Myocyte (in vitro differentiated cells): ENCODE results near the gene FARP1. TPM values are rescaled to one million over a fixed set of nuclear protein-coding genes. Genes with fewer than 3 reads are reported as not detected.

Experiments used
- DNase-seq: peaks from one replicate; pipeline ENCODE4 v3.0.0-alpha.2; 2012; ENCODE audit warnings: low read depth
- total RNA-seq: library from RNA; depleted of rRNA; stranded (reverse); fragments of >200 nt; gene quantifications from 2 replicates; pipeline ENCODE4 v1.2.3, GENCODE V29; 2014

FARP1 gene
- total RNA-seq, 1 donor from 2014 or later = 18.5 TPM

DNA sequence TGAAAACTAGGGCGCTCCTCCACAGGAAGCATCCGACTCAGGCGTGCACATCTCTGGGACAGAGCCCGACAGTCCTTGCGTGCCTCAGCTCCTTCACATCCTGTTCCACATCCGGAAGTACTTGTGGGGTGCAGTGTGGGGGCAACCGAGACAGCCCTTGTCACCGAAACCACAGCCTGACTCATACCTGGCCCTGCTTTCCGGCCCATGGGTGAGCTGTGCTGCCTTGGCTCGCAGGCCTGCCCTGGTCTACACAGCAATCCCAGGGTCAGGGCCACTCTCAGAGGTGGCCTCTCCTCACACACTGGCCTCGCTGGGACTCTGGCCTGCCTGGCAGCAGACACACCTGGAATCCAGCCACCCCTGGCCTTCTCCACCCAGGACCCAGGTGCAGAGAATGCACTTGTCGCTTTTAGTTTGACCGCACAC is 333.7 kb downstream of the FARP1 start:
- DNase-seq = peak; percentile 60

- DNase-seq = peak; percentile 78
These were observed 335.6 kb downstream of the FARP1 start for GRCh38 chr13:98478189-98479129.

DNA sequence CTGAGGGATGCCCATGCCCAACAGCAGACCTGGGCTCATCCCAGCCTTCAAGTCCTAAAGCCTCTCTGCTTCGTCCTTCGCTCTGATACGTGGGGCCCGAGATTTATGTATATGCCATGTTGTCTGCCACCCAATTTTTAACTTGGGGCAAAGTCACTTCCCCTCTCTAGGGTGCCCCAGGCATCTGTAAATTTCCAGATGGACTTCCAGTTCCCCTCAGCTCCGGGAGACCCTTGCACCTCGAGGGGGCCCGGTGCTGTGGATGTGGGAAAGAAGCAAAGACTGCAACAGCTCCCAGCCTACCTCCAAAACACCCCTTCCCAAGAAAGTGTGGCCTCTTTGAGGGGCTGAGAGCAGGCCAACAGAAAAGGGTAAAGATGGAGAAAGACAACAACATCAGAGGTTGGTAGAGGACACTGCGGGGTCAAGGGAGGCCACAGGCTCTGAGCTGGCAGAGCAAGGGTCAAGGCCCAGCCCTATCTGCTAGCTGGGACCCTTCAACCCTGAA is 336.7 kb downstream of the FARP1 start:
- no peak for DNase-seq

DNA sequence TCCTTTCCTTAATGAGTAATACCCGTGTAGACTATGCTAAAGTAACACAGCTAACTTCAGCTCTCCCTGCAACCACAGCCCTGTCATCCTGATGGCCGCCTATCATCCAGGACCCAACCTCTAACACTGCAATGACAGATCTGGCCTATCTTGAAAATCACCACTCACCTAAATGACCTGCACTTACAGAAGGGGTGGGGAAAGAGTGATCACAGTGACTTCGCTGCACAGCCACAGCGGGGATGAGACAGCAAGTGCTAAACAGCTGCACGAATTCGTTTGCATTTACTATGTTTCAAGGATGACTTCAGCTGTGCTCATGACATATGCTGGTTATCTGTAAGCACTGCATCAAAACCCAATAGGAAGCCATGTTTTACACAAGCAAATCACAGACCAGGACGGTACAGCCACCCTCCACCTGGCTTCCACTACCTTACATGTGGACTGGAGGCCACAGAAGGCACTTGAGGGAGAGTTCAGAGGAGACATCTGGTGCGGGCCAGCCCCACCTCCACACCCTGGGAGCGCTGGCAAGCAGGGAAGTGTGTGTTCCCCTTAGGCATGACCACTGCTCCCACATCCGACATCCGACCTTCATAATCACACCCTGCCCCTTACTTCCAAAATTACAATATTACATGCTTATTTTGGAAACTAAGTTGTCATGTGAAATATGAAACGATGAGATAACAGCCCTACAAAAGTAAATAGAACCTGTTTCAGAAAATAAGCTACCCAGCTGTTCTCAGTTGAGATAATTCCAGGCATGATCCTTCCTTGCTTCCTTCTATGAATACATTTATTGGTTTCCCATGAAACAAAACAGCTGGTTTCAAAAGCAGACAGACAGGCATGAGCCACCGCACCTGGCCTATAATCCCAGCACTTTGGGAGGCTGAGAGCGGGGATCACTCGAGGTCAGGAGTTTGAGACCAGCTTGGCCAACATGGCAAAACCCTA is 338.3 kb downstream of the FARP1 start:
- peak; percentile 90 for DNase-seq

GRCh38 chr13:98482476-98483444 is 339.9 kb downstream of the FARP1 start:
- peak; percentile 96 for DNase-seq

DNA sequence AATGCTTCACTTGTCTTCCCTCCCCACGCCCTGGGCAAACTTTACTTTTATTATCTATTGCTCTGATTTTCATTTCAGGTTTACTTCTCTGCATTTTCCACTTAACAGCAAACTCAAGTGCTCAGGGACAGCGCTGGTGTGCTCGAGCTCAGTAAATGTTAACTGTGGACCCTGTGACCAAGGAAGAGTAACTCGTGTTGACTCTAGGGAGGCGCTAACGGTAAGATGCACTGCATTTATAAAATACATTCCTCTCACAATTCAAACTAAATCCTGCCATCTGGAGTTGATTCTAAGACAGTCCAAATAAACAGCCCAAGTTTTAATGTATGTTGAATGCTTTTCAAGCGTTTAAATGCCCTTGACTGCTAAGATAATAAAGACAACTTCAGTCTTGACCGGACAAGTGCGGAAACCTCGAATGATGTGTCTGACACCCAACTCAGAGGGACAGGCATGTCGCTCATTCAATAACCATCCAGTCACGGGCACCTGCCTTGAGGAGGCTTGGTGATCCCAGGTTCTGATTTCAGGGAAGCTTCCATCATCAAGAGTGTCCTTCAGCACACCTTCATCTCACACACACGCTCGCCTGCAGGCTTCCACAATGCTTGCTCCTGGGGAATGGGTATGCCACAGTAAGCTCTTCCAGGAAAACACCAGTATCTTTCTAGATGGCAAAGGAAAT is 340.9 kb downstream of the FARP1 start:
- DNase-seq = no peak

DNA sequence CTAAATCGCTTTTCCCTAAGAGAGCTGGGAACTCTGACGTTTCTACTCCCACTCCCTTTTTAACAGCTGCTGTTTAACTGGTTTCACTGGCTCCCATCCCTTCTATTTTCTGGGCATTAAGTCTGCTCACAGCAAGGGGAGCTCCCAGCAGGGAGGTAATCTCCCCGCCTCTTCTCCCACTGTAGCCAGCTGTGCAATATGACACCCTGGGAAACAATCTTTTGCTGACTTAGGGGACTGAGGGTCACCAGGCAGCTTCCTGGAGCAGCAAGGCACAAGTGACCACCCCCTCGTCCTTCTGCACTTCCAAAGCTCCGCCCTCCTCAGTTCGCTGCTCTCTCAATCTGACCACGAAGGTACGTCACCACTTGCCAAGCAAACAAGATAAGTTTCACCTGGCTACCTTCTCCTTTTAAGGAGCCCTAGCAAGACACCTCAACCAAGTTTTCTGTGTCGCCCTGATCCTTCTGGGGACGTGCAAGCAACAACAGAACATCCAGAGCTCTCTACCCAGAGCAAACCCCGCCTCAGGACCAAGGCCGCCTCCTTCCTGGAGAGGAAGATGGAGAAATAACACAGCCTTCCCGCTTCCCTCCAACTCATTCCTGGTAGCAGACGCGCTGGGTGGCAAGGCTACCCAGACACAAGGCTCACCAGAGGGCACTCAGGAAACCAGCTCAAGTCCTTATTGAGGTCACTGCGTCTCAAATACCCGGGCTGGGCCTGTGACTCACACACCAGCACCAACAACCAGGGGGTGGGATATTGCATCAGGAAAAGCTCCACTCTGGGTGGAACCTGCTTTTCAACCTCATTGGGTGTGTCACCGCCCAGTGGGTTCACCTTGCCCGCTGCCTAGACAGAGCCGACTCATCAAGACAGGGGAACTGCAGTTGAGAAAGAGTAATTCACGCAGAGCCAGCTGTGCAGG is 341.7 kb downstream of the FARP1 start:
- peak; percentile 91 for DNase-seq

- no peak for DNase-seq
These were observed 342.7 kb downstream of the FARP1 start for GRCh38 chr13:98485561-98485960.

GRCh38 chr13:98486412-98486811 is 343.5 kb downstream of the FARP1 start:
- DNase-seq = no peak

DNA sequence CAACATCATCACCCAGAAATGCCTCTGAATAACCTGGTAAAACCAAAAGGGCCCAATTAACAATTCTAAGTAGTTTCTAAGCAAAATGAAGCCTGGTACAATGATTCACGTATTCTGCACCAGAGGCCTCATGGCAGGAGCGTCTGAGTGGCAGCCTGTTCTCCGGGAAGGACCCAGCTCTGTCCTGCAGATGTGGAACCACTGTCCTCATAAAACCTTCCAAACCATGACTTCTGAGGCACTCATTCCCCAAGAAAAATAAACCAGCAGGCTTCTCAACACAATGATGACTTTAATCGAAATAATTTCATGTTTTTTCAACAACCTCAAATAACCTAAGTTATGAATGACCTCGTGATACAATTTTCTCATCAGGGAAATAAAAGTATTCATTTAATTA is 344.1 kb downstream of the FARP1 start:
- no peak for DNase-seq

DNA sequence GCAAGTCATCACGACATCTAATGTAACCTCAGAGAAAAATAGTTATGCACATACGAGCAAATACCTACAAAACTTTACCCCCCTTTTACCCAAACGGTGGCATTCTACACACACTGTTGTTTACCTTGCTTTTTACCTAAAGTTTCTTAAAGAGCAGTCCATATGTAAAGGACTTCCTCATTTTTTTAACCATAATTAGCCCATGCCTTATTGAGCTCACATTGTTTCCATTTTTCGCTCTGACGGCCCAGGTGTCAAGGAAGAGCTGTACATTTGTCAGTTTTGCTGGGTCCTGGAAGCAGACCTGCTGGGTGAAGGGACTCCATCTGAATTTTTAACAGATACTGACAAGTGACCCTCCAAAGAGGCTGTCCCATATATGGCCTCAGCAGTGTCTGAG is 344.6 kb downstream of the FARP1 start:
- no peak for DNase-seq

- DNase-seq = no peak
These were observed 345.8 kb downstream of the FARP1 start for GRCh38 chr13:98488736-98489135.

DNA sequence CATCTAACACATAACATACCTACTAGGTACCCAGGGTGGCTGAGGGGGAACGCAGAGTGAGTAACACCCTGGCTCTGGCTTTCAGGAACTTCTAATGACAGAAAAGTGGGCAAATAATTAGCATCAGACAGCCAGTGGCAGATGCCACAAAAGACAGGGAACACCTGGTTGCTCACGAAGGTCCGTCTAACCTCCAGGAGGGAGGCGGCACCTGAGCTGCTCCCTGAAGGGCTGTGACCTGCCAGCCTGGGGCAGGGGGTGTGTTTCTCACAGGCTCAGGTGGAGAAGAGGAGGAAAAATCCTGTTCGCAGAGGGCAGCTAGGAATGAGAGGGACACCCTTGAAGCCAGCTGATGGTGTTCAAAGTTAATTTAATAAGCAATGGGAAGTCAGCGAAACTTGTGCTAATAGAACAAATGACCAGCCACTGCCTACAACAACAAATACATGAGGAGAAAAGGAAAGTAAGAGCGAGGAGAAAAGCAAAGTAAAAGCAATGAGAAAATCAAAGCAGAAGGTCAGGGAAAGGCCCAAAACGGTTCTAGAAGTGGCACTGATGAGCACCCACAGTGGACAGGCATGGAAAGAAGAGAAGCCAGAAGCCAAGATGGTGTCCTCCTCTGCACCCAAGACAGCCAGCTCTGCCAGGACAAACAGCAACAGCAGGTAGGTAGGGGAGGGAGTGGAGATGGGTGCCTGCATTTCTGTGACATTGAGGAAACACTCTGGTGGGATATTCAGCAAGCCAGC is 346.7 kb downstream of the FARP1 start:
- no peak for DNase-seq

DNA sequence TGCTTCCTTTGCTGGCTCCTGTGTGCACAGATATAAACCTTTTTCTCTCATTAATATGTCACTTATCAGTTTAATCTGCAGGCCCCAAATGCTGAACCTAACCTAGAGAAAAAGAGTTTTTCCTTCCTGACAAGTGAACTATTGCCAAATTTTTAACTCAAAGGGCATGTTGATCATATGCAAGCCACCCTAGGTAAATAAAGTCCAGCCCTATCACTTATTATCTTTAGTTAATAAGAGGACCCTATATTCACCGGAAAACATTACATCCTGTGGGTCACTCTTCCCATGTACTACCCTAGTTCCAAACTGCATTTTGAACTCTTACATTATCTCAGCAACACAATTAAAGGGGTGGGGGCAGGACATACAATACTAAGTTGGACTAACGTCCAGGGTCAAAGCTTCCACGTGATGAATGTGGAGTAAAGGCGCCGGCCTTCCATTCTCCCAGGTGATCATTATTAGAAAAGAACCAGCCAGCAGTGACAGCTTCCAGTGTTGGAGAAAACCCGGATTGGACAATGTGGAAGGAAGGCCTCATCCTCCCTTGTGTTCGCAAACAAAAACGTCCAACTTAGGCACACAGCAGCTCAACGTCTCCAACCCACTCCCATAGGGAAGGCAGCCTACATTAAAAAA is 347.4 kb downstream of the FARP1 start:
- no peak for DNase-seq

DNA sequence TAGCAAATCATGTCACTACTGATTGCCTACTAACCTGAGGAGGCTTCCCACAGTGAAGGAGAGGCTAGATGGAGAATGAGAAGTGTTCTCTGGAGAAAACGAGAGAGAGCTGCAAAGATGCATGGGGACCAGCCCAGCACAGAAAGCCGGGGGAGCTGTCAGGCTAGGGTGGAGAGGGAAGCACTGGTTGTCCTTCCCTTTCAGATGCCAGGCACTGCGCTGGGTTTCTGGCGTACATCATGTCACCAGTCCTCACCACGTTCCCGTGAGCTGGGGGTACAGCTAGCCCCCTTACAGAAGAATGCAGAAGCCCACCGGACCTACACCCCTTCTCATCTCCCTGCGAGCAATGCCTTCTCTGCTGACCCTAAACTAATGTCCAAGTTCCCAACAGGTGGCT is 348.0 kb downstream of the FARP1 start:
- DNase-seq = no peak

DNA sequence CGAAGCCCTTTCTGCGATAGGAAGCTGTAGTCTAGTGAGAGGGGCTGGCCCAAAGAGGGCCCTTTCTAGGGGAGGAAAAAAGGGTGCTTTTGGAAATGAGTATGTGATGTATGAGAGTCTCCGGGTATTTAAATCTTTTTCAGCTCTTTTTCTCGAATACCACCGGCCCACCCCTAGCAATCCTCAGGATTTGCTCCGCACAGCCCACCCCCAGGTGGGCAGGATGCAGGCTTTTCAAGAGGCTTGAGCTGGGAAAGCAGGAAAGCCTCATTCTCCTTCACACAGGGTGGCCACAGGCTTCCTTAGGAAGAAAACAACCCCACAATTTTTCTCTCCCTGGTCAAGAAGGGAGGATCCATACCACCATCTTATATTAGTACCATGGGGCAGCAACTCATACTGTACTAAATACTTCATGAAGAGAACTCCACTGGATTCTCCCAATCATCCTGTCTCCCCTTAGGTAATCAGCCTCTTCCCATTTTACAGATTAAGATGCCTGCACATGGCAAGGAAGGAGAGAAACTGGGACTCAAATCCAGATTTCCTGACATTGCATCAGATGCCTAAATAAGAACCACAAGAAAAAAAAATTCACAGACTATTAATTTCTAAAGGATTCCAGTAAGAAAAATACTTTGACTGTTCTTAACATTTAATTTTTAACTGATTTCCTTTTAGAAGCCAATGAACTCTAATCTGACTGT is 349.6 kb downstream of the FARP1 start:
- no peak for DNase-seq
